ENCODE results near the gene PSG11. TPM values are rescaled to one million over a fixed set of nuclear protein-coding genes. Genes with fewer than 3 reads are reported as not detected.
"Not testable (repeated sequence)": the region's sequence is repeated elsewhere in the genome, so short reads cannot be mapped to it uniquely, and the experiment has no call there.

Gene PSG11
- total and polyA plus RNA-seq, 2 of the 8 experiments (the other 6 are each of a cell fraction or from before 2014, with no cell fraction given) = not detected

DNA sequence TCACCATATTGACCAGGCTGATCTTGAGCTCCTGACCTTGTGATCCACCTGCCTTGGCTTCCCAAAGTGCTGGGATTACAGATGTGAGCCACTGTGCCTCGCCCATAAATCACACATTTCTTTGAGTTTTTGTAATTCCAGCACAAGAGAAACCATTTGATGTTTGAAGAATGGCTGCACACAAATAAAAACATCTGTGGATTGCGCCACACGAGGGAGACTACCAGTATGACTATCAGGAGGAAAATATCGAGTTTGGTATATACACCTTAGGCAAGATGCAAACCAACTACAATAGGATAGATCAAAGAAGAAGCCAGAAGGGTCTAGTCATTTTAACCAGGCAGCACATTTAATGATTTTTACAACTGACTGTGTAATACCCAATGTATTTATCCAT, 20.4 kb downstream of the PSG11 start:
- H3K14ac ChIP-seq (ENCODE audit: insufficient read length); H2BK20ac ChIP-seq (ENCODE audit: low read length); H3K4me2 ChIP-seq (ENCODE audit: insufficient read depth in 1 of 2, low read depth in 2 of 2, low read length in 2 of 2); H3K27me3 ChIP-seq (replicated peaks in 1 of 4; ENCODE audit: control insufficient read depth in 3 of 4, extremely low read depth in 1 of 4, insufficient read depth in 3 of 4, low read length in 3 of 4); H3K18ac ChIP-seq (ENCODE audit: extremely low read depth, low read length); H4K8ac ChIP-seq (ENCODE audit: extremely low read depth, insufficient read depth, low read length); H2BK5ac ChIP-seq (ENCODE audit: low read depth, low read length); H3K4me3 ChIP-seq (ENCODE audit: extremely low read depth in 1 of 4, insufficient read depth in 2 of 4, low read depth in 3 of 4, low read length in 4 of 4); H4K20me1 ChIP-seq (replicated peaks in 1 of 2; ENCODE audit: control insufficient read depth in 1 of 2, insufficient read depth in 2 of 2, low read length in 2 of 2); H2BK120ac ChIP-seq (replicated peaks; ENCODE audit: low read depth, low read length); H3K9ac ChIP-seq (replicated peaks in 1 of 4; ENCODE audit: extremely low read depth in 1 of 4, low read depth in 3 of 4, low read length in 3 of 4); H3K36me3 ChIP-seq (ENCODE audit: control insufficient read depth in 2 of 4, insufficient read depth in 4 of 4, low read length in 3 of 4); H3K4ac ChIP-seq (replicated peaks; ENCODE audit: insufficient read length, low read depth, low read length); H4K91ac ChIP-seq (replicated peaks; ENCODE audit: insufficient read length, low read length); H3K56ac ChIP-seq (replicated peaks; ENCODE audit: insufficient read length, low read depth, low read length); CTCF ChIA-PET (ENCODE audit: partially characterized antibody); H2BK15ac ChIP-seq (ENCODE audit: low read length); H2BK12ac ChIP-seq (ENCODE audit: low read depth, low read length); H2AFZ ChIP-seq (ENCODE audit: low read length); H4K5ac ChIP-seq (ENCODE audit: insufficient read length, low read depth, low read length); POLR2A ChIA-PET (ENCODE audit: partially characterized antibody); H3K23me2 ChIP-seq (ENCODE audit: low read depth, low read length); H3K79me2 ChIP-seq (ENCODE audit: control insufficient read depth in 1 of 2, insufficient read depth in 2 of 2, low read length in 2 of 2); H3K27ac ChIP-seq (ENCODE audit: low read depth, low read length); DNase-seq (ENCODE audit: low read depth in 1 of 2, low spot score in 2 of 2); H3K79me1 ChIP-seq (ENCODE audit: low read depth, low read length); FAIRE-seq; H2AK5ac ChIP-seq (ENCODE audit: low read depth, low read length); H3K23ac ChIP-seq (ENCODE audit: insufficient read length); H3K4me1 ChIP-seq (replicated peaks in 1 of 4; ENCODE audit: control insufficient read depth in 3 of 4, insufficient read depth in 4 of 4, low read length in 3 of 4): not testable (repeated sequence)
- WGBS, 2 experiments (ENCODE audit: extremely low coverage in 1 of 2, insufficient coverage in 1 of 2, insufficient read length in 1 of 2, insufficient replicate concordance in 2 of 2, low coverage in 1 of 2, low lambda C conversion rate in 2 of 2, missing lambda C conversion rate in 1 of 2) = 64% methylated on average over 4 of the region's 4 CpGs; no CpG with 5 or more reads in 1 of the 2 experiments
- H3K9me3 ChIP-seq (ENCODE audit: insufficient read depth in 2 of 2, low read depth in 1 of 2, low read length in 1 of 2) = peaks cover 24 to 30% of the 10 kb centered on the region in 2 experiments; a peak in 3 of 4 replicates

DNA sequence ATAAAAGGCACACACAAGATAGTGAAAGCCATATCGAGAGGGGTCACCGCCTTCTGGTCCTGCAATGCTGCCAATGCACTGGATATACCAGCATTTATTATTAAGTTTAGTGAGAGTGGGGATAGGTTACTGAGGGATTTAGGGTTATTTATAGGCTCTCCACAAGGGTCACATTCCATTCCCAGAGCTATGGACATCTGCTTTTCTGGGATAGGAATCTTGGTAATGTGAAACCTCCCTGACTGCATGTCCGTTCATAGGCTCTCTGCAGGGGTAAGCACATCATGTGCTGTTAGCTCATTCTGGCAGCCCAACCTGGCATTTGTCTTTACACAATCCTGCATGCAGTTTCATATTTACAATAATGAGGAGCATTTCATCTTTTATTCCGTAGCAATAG, 21.4 kb downstream of the PSG11 start:
- H3K4ac ChIP-seq (replicated peaks; ENCODE audit: insufficient read length, low read depth, low read length); H2BK120ac ChIP-seq (replicated peaks; ENCODE audit: low read depth, low read length); H3K4me3 ChIP-seq (ENCODE audit: extremely low read depth in 1 of 4, insufficient read depth in 2 of 4, low read depth in 3 of 4, low read length in 4 of 4); FAIRE-seq; H3K36me3 ChIP-seq (ENCODE audit: control insufficient read depth in 2 of 4, insufficient read depth in 4 of 4, low read length in 3 of 4); H4K91ac ChIP-seq (replicated peaks; ENCODE audit: insufficient read length, low read length); H3K79me2 ChIP-seq (ENCODE audit: control insufficient read depth in 1 of 2, insufficient read depth in 2 of 2, low read length in 2 of 2); H3K56ac ChIP-seq (replicated peaks; ENCODE audit: insufficient read length, low read depth, low read length); H3K9ac ChIP-seq (replicated peaks in 1 of 4; ENCODE audit: extremely low read depth in 1 of 4, low read depth in 3 of 4, low read length in 3 of 4); H2BK12ac ChIP-seq (ENCODE audit: low read depth, low read length); H3K4me2 ChIP-seq (ENCODE audit: insufficient read depth in 1 of 2, low read depth in 2 of 2, low read length in 2 of 2); H2BK5ac ChIP-seq (ENCODE audit: low read depth, low read length); H4K20me1 ChIP-seq (replicated peaks in 1 of 2; ENCODE audit: control insufficient read depth in 1 of 2, insufficient read depth in 2 of 2, low read length in 2 of 2); H3K27me3 ChIP-seq (replicated peaks in 1 of 4; ENCODE audit: control insufficient read depth in 3 of 4, extremely low read depth in 1 of 4, insufficient read depth in 3 of 4, low read length in 3 of 4); H3K23ac ChIP-seq (ENCODE audit: insufficient read length); H3K23me2 ChIP-seq (ENCODE audit: low read depth, low read length); H3K4me1 ChIP-seq (replicated peaks in 1 of 4; ENCODE audit: control insufficient read depth in 3 of 4, insufficient read depth in 4 of 4, low read length in 3 of 4); POLR2A ChIA-PET (ENCODE audit: partially characterized antibody); H2AFZ ChIP-seq (ENCODE audit: low read length); H2AK5ac ChIP-seq (ENCODE audit: low read depth, low read length); H2BK15ac ChIP-seq (ENCODE audit: low read length); H3K27ac ChIP-seq (ENCODE audit: low read depth, low read length); H3K79me1 ChIP-seq (ENCODE audit: low read depth, low read length); H2BK20ac ChIP-seq (ENCODE audit: low read length); DNase-seq (ENCODE audit: low read depth in 1 of 2, low spot score in 2 of 2); H3K18ac ChIP-seq (ENCODE audit: extremely low read depth, low read length); H4K5ac ChIP-seq (ENCODE audit: insufficient read length, low read depth, low read length); H3K14ac ChIP-seq (ENCODE audit: insufficient read length); H4K8ac ChIP-seq (ENCODE audit: extremely low read depth, insufficient read depth, low read length): not testable (repeated sequence)
- WGBS, 2 experiments (ENCODE audit: extremely low coverage in 1 of 2, insufficient coverage in 1 of 2, insufficient read length in 1 of 2, insufficient replicate concordance in 2 of 2, low coverage in 1 of 2, low lambda C conversion rate in 2 of 2, missing lambda C conversion rate in 1 of 2) = 80% methylated on average over 4 of the region's 4 CpGs; no CpG with 5 or more reads in 1 of the 2 experiments
- peaks cover 21 to 26% of the 10 kb centered on the region in 2 experiments; a peak in 3 of 4 replicates for H3K9me3 ChIP-seq (ENCODE audit: insufficient read depth in 2 of 2, low read depth in 1 of 2, low read length in 1 of 2)
- CTCF ChIA-PET (ENCODE audit: partially characterized antibody) = interaction anchor here (0.6 kb wide), 1 partner anchor 33 kb away, joined by 3 read pairs; no protein-coding TSS in a partner anchor
